Colon (tissue), 2 donors: ENCODE data around the gene BICD1.

ENCODE experiments used
- FAIRE-seq: peaks from 2 replicates; lab custom pipeline; 2012; peaks lifted over from hg19 to GRCh38; lab: Jason Lieb, UNC
- donor health status: control.
- donor health status: control.

Gene BICD1

DNA sequence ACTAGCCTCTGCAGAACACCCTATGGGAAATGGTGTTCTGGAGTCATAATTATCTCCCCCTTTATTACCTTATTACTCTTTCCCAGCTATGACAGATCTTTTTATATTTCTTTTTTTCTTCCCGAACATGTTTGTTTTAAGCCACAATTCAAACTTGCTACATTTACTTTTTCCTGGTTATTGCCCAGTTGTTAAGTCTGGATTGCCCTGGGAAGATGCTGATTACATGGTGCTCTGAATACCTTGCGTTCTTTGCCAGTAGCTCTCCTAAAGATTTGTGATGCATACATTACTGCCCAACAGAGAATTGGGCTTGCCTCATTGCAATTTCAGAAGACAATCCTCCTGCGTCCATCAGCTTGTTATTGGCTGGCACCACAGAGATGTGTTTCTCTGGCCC lies 174.5 kb downstream of the BICD1 start:
- FAIRE-seq = no peak

- no peak for FAIRE-seq
Observed at GRCh38 chr12:32284561-32284960, 177.9 kb downstream of the BICD1 start.

- FAIRE-seq = no peak
Observed at GRCh38 chr12:32285021-32285420, 178.4 kb downstream of the BICD1 start.

GRCh38 chr12:32285489-32285888 lies 178.8 kb downstream of the BICD1 start:
- no peak for FAIRE-seq

- FAIRE-seq = no peak
Observed at GRCh38 chr12:32290411-32290810, 183.8 kb downstream of the BICD1 start.

DNA sequence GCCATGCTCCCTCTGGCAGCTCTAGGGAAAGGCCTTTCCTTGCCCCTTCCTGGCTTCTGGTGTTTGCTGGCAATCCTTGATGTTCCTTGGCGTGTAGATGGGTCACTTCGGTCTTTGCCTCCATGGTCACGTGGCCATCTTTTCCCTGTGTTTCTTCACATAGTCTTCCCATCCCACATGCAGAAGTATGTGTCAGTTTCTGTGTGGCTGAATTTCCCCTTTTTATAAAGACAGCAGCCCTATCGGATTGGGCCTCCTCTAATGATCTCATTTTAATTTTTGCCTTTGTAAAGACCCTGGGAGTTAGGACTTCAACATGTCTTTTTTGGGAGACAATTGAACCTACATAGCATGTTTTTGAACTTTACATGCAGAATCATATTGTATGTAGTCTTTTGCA lies 185.5 kb downstream of the BICD1 start:
- FAIRE-seq = no peak

DNA sequence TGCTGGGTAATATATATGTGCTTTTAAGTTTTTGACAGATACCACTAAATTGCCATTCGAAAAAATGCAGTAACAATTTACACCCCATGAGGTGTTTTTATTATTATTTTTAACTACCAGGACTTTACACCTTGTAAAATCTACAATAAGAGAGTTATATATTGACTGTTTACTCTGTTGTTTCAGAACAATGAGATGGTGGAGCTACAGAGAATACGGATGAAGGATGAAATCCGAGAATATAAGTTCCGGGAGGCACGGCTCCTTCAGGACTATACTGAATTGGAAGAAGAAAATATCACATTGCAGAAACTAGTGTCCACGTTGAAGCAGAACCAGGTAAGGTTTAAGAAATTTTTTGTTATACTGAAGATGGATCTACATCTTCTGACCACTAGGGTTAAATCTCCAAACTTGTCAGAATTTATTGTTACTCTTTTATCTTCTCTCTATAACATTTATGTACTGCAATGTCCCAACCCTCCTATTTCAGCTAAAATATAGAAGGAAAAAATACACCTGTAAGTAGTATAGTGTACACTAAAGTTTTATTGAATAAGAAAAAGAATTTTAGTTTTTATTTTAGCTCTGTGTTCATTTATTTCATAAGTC lies 187.3 kb downstream of the BICD1 start:
- no peak for FAIRE-seq

DNA sequence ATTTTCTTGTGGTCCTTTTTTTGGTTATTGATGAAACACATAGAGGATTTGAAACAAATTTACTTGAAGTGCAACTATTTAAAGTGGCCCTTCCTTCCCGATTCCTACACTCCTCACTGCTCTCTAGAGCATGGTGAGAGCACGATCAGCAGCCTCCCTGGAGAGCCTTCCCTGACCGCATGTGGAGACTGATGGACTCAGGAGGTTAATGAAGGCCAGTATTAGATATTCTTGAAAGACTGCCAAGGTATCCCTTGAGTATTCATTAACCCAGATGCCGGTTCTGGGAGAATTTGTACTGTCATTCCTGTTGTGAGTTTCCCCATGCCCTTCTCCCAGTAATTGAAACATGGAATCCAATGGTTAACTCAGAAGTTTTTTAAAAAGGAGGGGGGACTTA lies 189.9 kb downstream of the BICD1 start:
- no peak for FAIRE-seq

- FAIRE-seq = no peak
Observed at GRCh38 chr12:32298917-32299316, 192.3 kb downstream of the BICD1 start.

GRCh38 chr12:32301216-32301615 lies 194.6 kb downstream of the BICD1 start:
- FAIRE-seq = no peak

GRCh38 chr12:32302218-32303173 lies 195.8 kb downstream of the BICD1 start:
- no peak for FAIRE-seq

DNA sequence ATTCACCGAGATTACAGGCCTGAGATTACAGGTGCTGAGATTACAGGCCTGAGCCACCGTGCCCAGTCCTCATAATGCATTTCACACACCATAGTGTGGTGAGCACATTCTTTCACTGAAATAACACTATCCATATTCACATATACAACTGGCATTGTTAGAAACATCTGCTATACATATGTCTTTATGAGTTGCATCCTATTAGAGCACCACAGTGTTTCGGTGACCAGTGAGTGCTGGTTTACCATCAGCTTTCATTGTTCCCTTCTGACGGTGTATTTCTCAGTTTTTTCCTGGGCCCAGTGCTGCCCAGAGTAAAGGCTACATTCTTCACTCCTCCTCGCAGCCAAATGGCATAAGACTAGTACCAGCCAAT lies 196.5 kb downstream of the BICD1 start:
- FAIRE-seq = no peak

- FAIRE-seq = peak; percentile 74
Observed at GRCh38 chr12:32305163-32305562, 198.5 kb downstream of the BICD1 start.

DNA sequence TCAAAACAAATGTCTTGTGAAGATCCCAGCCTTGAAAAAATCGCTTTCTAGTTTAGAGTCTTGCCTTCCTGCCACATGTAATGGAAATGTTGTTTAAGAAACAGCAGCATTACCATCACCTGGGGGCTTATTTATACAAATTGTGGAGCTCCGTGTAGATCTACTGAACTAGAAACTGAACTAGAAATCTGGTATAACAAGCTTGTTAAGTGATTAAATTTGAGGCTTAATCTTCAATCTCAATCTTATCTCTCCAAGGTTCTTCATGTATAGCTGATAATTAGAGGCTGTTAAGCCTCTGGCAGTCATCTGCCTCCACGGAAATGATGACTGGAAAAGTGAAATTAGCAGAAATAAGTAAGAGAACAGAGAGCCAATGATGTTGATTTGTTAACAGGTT lies 200.7 kb downstream of the BICD1 start:
- FAIRE-seq = no peak

- no peak for FAIRE-seq
Observed at GRCh38 chr12:32309811-32310736, 203.4 kb downstream of the BICD1 start.

- FAIRE-seq = no peak
Observed at GRCh38 chr12:32312049-32312670, 205.5 kb downstream of the BICD1 start.

- no peak for FAIRE-seq
Observed at GRCh38 chr12:32322354-32322753, 215.7 kb downstream of the BICD1 start.

DNA sequence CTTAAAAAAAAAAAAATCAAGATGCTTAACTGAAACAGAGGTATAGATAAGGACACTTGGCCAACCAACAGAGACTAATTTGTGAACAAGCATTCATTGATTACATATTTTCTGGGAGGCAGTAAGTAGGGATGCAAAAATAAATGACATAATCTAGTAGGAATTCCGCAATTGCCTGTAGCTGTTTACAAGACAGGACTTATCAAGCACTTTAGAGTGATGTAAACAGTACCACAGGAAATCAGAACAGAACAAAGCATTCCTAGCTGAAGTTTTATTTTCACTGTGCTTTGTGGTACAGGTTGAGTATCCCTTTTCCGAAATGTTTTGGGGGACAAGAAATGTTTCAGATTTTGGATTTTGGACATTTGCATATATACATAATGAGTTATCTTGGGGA lies 224.5 kb downstream of the BICD1 start:
- FAIRE-seq = no peak

DNA sequence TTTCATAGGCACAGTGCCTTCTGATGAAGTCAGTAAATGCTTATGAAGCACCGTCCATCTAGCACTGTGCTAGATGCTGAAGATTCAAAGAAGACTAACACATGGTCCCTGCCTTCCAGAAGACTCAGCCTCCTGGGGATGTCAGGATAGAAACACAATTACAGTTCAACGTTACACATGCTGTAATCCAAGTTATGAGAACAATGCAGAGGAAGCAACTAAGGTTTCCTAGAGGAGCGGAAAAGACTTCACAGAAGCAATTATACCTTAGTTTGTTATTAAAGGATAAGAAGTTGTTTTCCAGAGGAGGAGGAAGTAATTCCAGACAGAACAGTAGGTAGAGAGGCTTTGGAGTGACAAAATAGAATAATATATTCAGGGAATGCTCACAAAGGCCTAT lies 225.8 kb downstream of the BICD1 start:
- FAIRE-seq = no peak

DNA sequence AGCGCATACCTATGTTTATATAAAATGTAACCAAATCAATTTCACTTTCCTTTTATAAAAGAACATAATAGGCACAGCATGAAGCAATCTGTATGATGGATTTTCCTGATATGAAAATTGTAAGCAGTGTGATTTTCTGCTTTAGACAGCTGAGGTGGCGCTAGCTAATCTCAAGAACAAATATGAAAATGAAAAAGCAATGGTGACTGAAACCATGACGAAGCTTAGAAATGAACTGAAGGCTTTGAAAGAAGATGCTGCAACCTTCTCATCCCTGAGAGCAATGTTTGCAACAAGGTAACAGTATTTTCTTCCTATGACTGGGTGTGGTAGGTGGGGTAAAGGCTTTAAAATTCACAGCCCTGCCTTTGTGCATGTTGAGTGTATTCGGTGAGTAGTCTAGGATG lies 227.7 kb downstream of the BICD1 start:
- FAIRE-seq = no peak

DNA sequence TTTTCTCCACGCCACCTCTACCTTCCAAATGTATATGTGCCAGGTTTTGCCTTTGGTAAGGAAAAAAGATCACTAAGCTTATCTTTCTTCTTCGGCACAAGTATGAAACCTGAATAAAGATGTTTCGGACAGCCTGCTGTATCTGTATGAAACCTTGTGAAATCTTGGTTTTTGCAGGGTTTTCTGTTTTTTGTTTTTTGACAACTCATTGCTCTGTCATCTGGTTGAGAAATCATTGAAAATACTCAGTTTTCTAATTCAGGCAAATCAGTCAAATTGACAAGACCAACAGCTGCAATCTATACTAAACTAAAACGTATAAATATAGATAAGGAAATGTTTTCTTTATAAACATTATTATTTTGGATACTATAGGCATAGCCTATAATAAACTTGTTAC lies 229.6 kb downstream of the BICD1 start:
- FAIRE-seq = no peak

- FAIRE-seq = no peak
Observed at GRCh38 chr12:32343496-32343895, 236.8 kb downstream of the BICD1 start.
